Measurements from ENCODE around the gene SBF1. TPM values are rescaled to one million over a fixed set of nuclear protein-coding genes. Genes with fewer than 3 reads are reported as not detected.

Gene SBF1
- total and polyA plus RNA-seq, 11 donors = 38.2 to 91.8 (median 63.2) TPM

DNA sequence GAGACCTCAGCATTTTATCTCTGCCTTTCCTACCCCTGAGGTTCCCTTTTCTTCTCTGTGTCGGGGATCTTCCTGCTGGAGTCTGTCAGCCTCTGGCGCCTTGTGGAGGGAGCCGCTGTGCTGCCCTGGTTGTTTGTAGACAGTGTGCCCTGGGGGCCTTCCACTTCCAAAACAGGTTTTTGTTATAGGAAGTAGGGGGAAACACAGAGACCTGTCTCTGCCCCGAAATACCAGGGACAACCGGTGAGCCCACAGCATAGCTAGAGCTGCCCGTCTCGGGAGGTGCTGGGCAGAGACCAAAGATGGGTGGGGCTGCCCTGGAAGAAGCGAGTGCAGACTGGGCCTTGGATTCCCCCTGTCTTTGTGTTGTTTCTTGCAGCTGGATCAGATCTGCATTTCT lies 41.2 kb upstream of the SBF1 start:
- Histone ChIP-seq H3K36me3 (peaks cover 0 to 62% (median 48%) of the 10 kb centered on the region in 9 donors), H3K4me3 (no peak overlapping the region), H3K4me1 (no peaks in the 10 kb centered on the region), H3K9me3 (no peaks in the 10 kb centered on the region), H3K27me3 (no peaks in the 10 kb centered on the region), H3K27ac (no peak overlapping the region)
- DNase-seq (no peak), ATAC-seq (no peak)
- WGBS, 4 donors = 90 to 100% (median 91%) methylated on average over 5 to 8 of the region's 8 CpGs
- TF ChIP-seq POLR2A (IDR thresholded peaks at IDR 0.05) (no peak), CTCF (IDR thresholded peaks at IDR 0.05) (no peak)
- intact Hi-C loops (cut with DNase I) = no loop called here

DNA sequence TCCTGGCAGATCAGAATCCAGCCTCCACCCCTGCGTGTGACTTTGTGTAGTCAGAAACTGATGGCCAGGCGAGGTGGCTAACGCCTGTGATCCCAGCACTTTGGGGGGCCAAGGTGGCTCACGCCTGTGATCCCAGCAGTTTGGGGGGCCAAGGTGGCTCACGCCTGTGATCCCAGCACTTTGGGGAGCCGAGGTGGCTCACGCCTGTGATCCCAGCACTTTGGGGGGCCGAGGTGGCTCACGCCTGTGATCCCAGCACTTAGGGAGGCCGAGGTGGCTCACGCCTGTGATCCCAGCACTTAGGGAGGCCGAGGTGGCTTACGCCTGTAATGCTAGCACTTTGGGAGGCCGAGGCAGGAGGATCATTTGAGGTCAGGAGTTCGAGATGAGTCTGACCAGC lies 38.3 kb upstream of the SBF1 start:
- intact Hi-C loops (cut with DNase I) = no loop called here
- peaks cover 0 to 15% (median 11%) of the 10 kb centered on the region in 12 donors for H3K4me1 ChIP-seq
- H3K9me3 ChIP-seq = no peaks in the 10 kb centered on the region
- TF ChIP-seq POLR2A (IDR thresholded peaks at IDR 0.05) (no peak), CTCF (IDR thresholded peaks at IDR 0.05) (no peak)
- ATAC-seq (no peak), DNase-seq (no peak)
- no peaks in the 10 kb centered on the region for H3K27me3 ChIP-seq
- peaks cover 0 to 39% (median 28%) of the 10 kb centered on the region in 9 donors for H3K36me3 ChIP-seq
- WGBS, 4 donors = 95 to 98% (median 96%) methylated on average over 11 to 15 of the region's 15 CpGs
- H3K27ac ChIP-seq = no peak overlapping the region
- H3K4me3 ChIP-seq = no peak overlapping the region

DNA sequence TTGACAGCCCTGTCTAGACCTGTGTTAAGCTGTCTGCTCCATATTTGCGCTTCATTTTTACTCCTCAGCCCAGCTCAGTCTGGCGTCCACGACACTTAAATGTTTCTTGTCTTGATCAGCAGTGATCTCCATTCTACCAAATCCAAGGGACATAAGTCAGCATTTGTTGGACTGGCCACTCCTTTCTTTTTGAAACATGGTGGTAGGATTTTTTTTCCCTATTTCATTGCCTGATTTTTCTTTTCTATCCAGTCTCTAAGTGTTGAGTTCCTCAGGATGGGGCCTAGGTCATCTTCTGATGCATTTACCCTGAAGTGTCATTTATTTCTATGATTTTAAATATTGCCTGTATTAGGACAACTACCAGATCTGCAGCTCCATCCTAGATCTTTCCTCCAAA lies 34.1 kb upstream of the SBF1 start:
- ATAC-seq (no peak), DNase-seq (no peak)
- H3K4me3 ChIP-seq = peak overlapping the region; percentile 67 to 97 (median 78)
- H3K36me3 ChIP-seq = peaks cover 0 to 39% (median 23%) of the 10 kb centered on the region in 9 donors
- no peaks in the 10 kb centered on the region for H3K9me3 ChIP-seq
- WGBS, 4 donors = 7 to 14% (median 10%) methylated on average over 3 of the region's 3 CpGs
- peak overlapping the region in 10 of 12 donors; percentile 78 to 93 (median 90) for H3K27ac ChIP-seq
- H3K4me1 ChIP-seq = peaks cover 8 to 31% (median 23%) of the 10 kb centered on the region in 12 donors
- no peak for TF ChIP-seq POLR2A (IDR thresholded peaks at IDR 0.05)
- no peak for TF ChIP-seq CTCF (IDR thresholded peaks at IDR 0.05)
- intact Hi-C loops (cut with DNase I) = loop anchor here in 4 of 10 donors (1.0 to 10.0 kb wide), 6 partner anchors 16 to 264 kb away; partner anchors contain the start of genes HDAC10 (in 2 of the 4), SCO2 (in 2 of the 4), CHKB (in 1 of the 4) and SYCE3 (in 1 of the 4)
- no peaks in the 10 kb centered on the region for H3K27me3 ChIP-seq

GRCh38 chr22:50507991-50508884 lies 33.4 kb upstream of the SBF1 start, which contains the start of gene NCAPH2:
NCAPH2 (plus strand) TSS chr22:50508224; CDS start chr22:50508338, 114 bp downstream.
- ATAC-seq (peak; percentile 60 to 86 (median 78)), DNase-seq (peak; percentile 95 to 99 (median 97))
- Histone ChIP-seq H3K27ac (peak within 1 kb of the TSS; percentile 86 to 98 (median 93)), H3K4me1 (peaks cover 8 to 31% (median 23%) of the 10 kb centered on the region in 12 donors), H3K36me3 (peaks cover 0 to 43% (median 28%) of the 10 kb centered on the region in 9 donors), H3K9me3 (no peaks in the 10 kb centered on the region), H3K27me3 (no peaks in the 10 kb centered on the region), H3K4me3 (peak within 1 kb of the TSS; percentile 80 to 100 (median 96))
- WGBS, 4 donors = 0 to 2% (median 1%) methylated on average over 19 to 76 of the region's 76 CpGs
- TF ChIP-seq CTCF (IDR thresholded peaks at IDR 0.05) = peak in 1 of 12 donors; percentile 23
- peak in 1 of 2 donors; percentile 71 for TF ChIP-seq POLR2A (IDR thresholded peaks at IDR 0.05)
- intact Hi-C loops (cut with DNase I) = loop anchor here in 4 of 10 donors (1.0 to 10.0 kb wide), 7 partner anchors 17 to 263 kb away; partner anchors contain the start of genes HDAC10 (in 2 of the 4), SCO2 (in 2 of the 4), CHKB (in 1 of the 4) and SBF1 (in 1 of the 4)

Data from heart left ventricle (tissue), 16 donors.